BE2C (cell line): ENCODE results near the gene ZRANB1.

Experiments used
- DNase-seq: peaks from one replicate; pipeline ENCODE4 v3.0.0-alpha.2; 2020
- H3K27me3 ChIP-seq: fragments of 250-450 bp; sonication (Bioruptor Pico); 2 replicates; pipeline ENCODE4 v1.5.1; 2020; ENCODE audit warnings: mild to moderate bottlenecking
- H3K36me3 ChIP-seq: fragments of 250-450 bp; sonication (Bioruptor Pico); 2 replicates; pipeline ENCODE4 v1.5.1; 2020; ENCODE audit warnings: mild to moderate bottlenecking
- H3K4me1 ChIP-seq: fragments of 250-450 bp; sonication (Bioruptor Pico); 2 replicates; pipeline ENCODE4 v1.5.1; 2020
- H3K4me3 ChIP-seq: 2 replicates; pipeline ENCODE4 v1.5.1; 2011; ENCODE audit warnings: low read depth, low read length
- H3K9me3 ChIP-seq: fragments of 250-450 bp; sonication (Bioruptor Pico); 2 replicates; pipeline ENCODE4 v1.5.1; 2020
- CTCF ChIP-seq: IDR thresholded peaks from 2 replicates; pipeline ENCODE4 v1.5.1; 2012; ENCODE audit warnings: mild to moderate bottlenecking, low read depth, low read length

Gene ZRANB1

GRCh38 chr10:125024497-125025234 is 82.7 kb downstream of the ZRANB1 start:
- peaks cover 34% of the 10 kb centered on the region for H3K4me1 ChIP-seq
- DNase-seq = peak; percentile 29
- H3K27me3 ChIP-seq = no peaks in the 10 kb centered on the region
- peaks cover 7% of the 10 kb centered on the region; the same call in 1 of the 2 replicates for H3K36me3 ChIP-seq
- H3K4me3 ChIP-seq = peak overlapping the region; percentile 40
- TF ChIP-seq CTCF = no peak
- H3K9me3 ChIP-seq = no peaks in the 10 kb centered on the region

GRCh38 chr10:125025341-125025740 is 83.4 kb downstream of the ZRANB1 start:
- no peak for TF ChIP-seq CTCF
- Histone ChIP-seq H3K4me1 (peaks cover 34% of the 10 kb centered on the region), H3K9me3 (no peaks in the 10 kb centered on the region), H3K36me3 (peaks cover 7% of the 10 kb centered on the region; the same call in 1 of the 2 replicates), H3K27me3 (no peaks in the 10 kb centered on the region), H3K4me3 (peak overlapping the region; percentile 40)
- no peak for DNase-seq

- no peaks in the 10 kb centered on the region for H3K9me3 ChIP-seq
- no peak for TF ChIP-seq CTCF
- no peak for DNase-seq
- H3K4me3 ChIP-seq = no peak overlapping the region
- H3K36me3 ChIP-seq = peaks cover 7% of the 10 kb centered on the region; the same call in 1 of the 2 replicates
- H3K27me3 ChIP-seq = no peaks in the 10 kb centered on the region
- H3K4me1 ChIP-seq = peaks cover 34% of the 10 kb centered on the region
Measured at GRCh38 chr10:125026036-125026931, 84.4 kb downstream of the ZRANB1 start.

GRCh38 chr10:125026974-125027735 is 85.2 kb downstream of the ZRANB1 start:
- Histone ChIP-seq H3K27me3 (no peaks in the 10 kb centered on the region), H3K36me3 (peaks cover 7% of the 10 kb centered on the region; the same call in 1 of the 2 replicates), H3K9me3 (no peaks in the 10 kb centered on the region), H3K4me3 (no peak overlapping the region), H3K4me1 (peaks cover 32% of the 10 kb centered on the region)
- no peak for TF ChIP-seq CTCF
- DNase-seq = no peak

GRCh38 chr10:125027871-125028869 is 86.2 kb downstream of the ZRANB1 start:
- TF ChIP-seq CTCF = no peak
- Histone ChIP-seq H3K9me3 (no peaks in the 10 kb centered on the region), H3K36me3 (peaks cover 7% of the 10 kb centered on the region; the same call in 1 of the 2 replicates), H3K4me1 (peaks cover 22% of the 10 kb centered on the region), H3K27me3 (no peaks in the 10 kb centered on the region), H3K4me3 (no peak overlapping the region)
- no peak for DNase-seq
